ENCODE data around the gene PLS1. TPM values are rescaled to one million over a fixed set of nuclear protein-coding genes. Genes with fewer than 3 reads are reported as not detected.

Gene PLS1
- total RNA-seq, 3 donors from 2014 or later (not counting 1 experiment from before 2014, with no cell fraction given), result 1.2 to 2.6 (median 1.6) TPM

GRCh38 chr3:142723665-142723967, 127.4 kb downstream of the PLS1 start:
- Mint-ChIP-seq H3K27me3 (ENCODE audit: low read depth in 2 of 2) (peaks cover 45 to 61% of the 10 kb centered on the region in 2 donors), H3K9me3 (no peaks in the 10 kb centered on the region), H3K27ac (peak overlapping the region in 1 of 2 donors; percentile 46), H3K4me1 (peaks cover 0 to 8% of the 10 kb centered on the region in 2 donors), H3K36me3 (peaks cover 7% of the 10 kb centered on the region), H3K4me3 (peak overlapping the region; percentile 66)
- WGBS (ENCODE audit: insufficient coverage), result 0% methylated on average over 8 of the region's 10 CpGs
- no peak overlapping the region for H3K27ac ChIP-seq (ENCODE audit: low read length)
- peaks cover 22% of the 10 kb centered on the region for H3K27me3 ChIP-seq (ENCODE audit: control insufficient read depth, insufficient read depth, low read length)
- no peaks in the 10 kb centered on the region for H3K36me3 ChIP-seq (ENCODE audit: control insufficient read depth, insufficient read depth, low read length)
- H3K9me3 ChIP-seq (ENCODE audit: control insufficient read depth, insufficient read depth, low read length), result no peaks in the 10 kb centered on the region
- ATAC-seq, result no peak
- DNase-seq, result no peak
- peak overlapping the region; percentile 50 for H3K4me3 ChIP-seq (ENCODE audit: low read length)
- no peak for TF ChIP-seq CTCF (IDR thresholded peaks at IDR 0.05)
- H3K4me1 ChIP-seq (ENCODE audit: control insufficient read depth, insufficient read depth, low read length), result peaks cover 7% of the 10 kb centered on the region
- intact Hi-C loops (cut with micrococcal nuclease), result no loop called here

- H3K36me3 Mint-ChIP-seq, result peaks cover 7% of the 10 kb centered on the region
- H3K4me3 Mint-ChIP-seq, result peak within 1 kb of the TSS; percentile 89
- H3K9me3 ChIP-seq (ENCODE audit: control insufficient read depth, insufficient read depth, low read length), result no peaks in the 10 kb centered on the region
- WGBS (ENCODE audit: insufficient coverage), result under 1% methylated on average over 62 of the region's 73 CpGs
- H3K36me3 ChIP-seq (ENCODE audit: control insufficient read depth, insufficient read depth, low read length), result no peaks in the 10 kb centered on the region
- peaks cover 0 to 8% of the 10 kb centered on the region in 2 donors for H3K4me1 Mint-ChIP-seq
- peak within 1 kb of the TSS; percentile 50 for H3K4me3 ChIP-seq (ENCODE audit: low read length)
- peaks cover 20% of the 10 kb centered on the region for H3K27me3 ChIP-seq (ENCODE audit: control insufficient read depth, insufficient read depth, low read length)
- peaks cover 7% of the 10 kb centered on the region for H3K4me1 ChIP-seq (ENCODE audit: control insufficient read depth, insufficient read depth, low read length)
- H3K27me3 Mint-ChIP-seq (ENCODE audit: low read depth in 2 of 2), result peaks cover 41 to 60% of the 10 kb centered on the region in 2 donors
- DNase-seq (peak; percentile 52 to 94), ATAC-seq (peak; percentile 92 to 95 (median 94))
- peak within 1 kb of the TSS in 1 of 2 donors; percentile 70 for H3K27ac Mint-ChIP-seq
- TF ChIP-seq CTCF (IDR thresholded peaks at IDR 0.05), result no peak
- no peaks in the 10 kb centered on the region for H3K9me3 Mint-ChIP-seq
- intact Hi-C loops (cut with micrococcal nuclease), result loop anchor here (1.0 kb wide), 1 partner anchor 146 kb away; the partner anchor contains the start of gene ATR
- no peak within 1 kb of the TSS for H3K27ac ChIP-seq (ENCODE audit: low read length)
These were observed 127.9 kb downstream of the PLS1 start, which contains the start of gene TRPC1 for GRCh38 chr3:142723968-142724681. TSS of gene TRPC1 (plus strand) at chr3:142724034. CDS start at chr3:142724560, 526 bp downstream.

- Mint-ChIP-seq H3K27ac (peak overlapping the region in 1 of 2 donors; percentile 70), H3K4me3 (peak overlapping the region; percentile 89), H3K4me1 (peaks cover 0 to 8% of the 10 kb centered on the region in 2 donors), H3K36me3 (peaks cover 7% of the 10 kb centered on the region), H3K9me3 (no peaks in the 10 kb centered on the region), H3K27me3 (ENCODE audit: low read depth in 2 of 2) (peaks cover 41 to 60% of the 10 kb centered on the region in 2 donors)
- Histone ChIP-seq H3K27me3 (ENCODE audit: control insufficient read depth, insufficient read depth, low read length) (peaks cover 18% of the 10 kb centered on the region), H3K27ac (ENCODE audit: low read length) (no peak overlapping the region), H3K4me1 (ENCODE audit: control insufficient read depth, insufficient read depth, low read length) (peaks cover 7% of the 10 kb centered on the region), H3K9me3 (ENCODE audit: control insufficient read depth, insufficient read depth, low read length) (no peaks in the 10 kb centered on the region), H3K36me3 (ENCODE audit: control insufficient read depth, insufficient read depth, low read length) (no peaks in the 10 kb centered on the region), H3K4me3 (ENCODE audit: low read length) (peak overlapping the region; percentile 50)
- WGBS (ENCODE audit: insufficient coverage), result 16% methylated on average over 34 of the region's 35 CpGs
- DNase-seq (peak in 1 of 2 donors; percentile 17), ATAC-seq (peak in 1 of 3 donors; percentile 8)
- intact Hi-C loops (cut with micrococcal nuclease), result loop anchor here (1.0 kb wide), 1 partner anchor 147 kb away; the partner anchor contains the start of gene ATR
- TF ChIP-seq CTCF (IDR thresholded peaks at IDR 0.05), result no peak
These were observed 128.6 kb downstream of the PLS1 start for GRCh38 chr3:142724682-142725356.
